ENCODE results near the gene ZGRF1. TPM values are rescaled to one million over a fixed set of nuclear protein-coding genes. Genes with fewer than 3 reads are reported as not detected.

The ZGRF1 gene
- total and polyA plus RNA-seq, 4 donors: 1.3 to 14.9 (median 4.6) TPM

DNA sequence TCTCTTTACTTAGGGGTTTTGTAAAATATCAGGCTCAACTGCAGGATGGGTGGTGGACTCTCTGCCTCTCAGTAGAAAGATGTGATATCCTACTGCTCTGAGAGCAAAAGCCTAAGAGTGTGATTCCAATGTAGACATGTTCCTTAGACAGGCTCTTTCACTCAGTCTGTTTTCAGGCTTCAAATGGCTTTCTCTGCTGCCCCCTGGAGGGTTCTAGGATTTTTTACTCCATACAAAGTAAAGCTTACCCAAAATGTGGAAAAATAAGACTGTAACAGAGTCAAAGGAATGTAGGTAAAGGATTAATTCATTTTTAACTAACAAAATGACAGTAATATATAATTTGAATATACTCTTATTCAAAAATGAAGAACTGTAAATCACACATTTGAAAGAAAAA, 32.1 kb downstream of the ZGRF1 start:
- peaks cover 0 to 4% (median under 1%) of the 10 kb centered on the region in 4 donors for H3K36me3 ChIP-seq (ENCODE audit: control insufficient read depth in 4 of 4, insufficient read depth in 4 of 4, low read length in 4 of 4)
- TF ChIP-seq CTCF (IDR thresholded peaks at IDR 0.05; ENCODE audit: control extremely low read depth, extremely low read depth): no peak
- DNase-seq (peak; percentile 37 to 73 (median 71)), ATAC-seq (ENCODE audit: insufficient read depth, low FRiP score) (no peak)
- H3K27ac ChIP-seq (ENCODE audit: low read depth in 1 of 2, low read length in 1 of 2): no peak overlapping the region
- no peak overlapping the region for H3K4me3 ChIP-seq
- no peaks in the 10 kb centered on the region for H3K27me3 ChIP-seq (ENCODE audit: control insufficient read depth in 3 of 3, insufficient read depth in 3 of 3, low read length in 2 of 3)
- H3K9ac ChIP-seq (ENCODE audit: insufficient read depth in 1 of 2, low read length in 2 of 2): no peak overlapping the region
- H3K4me1 ChIP-seq (ENCODE audit: control insufficient read depth in 5 of 5, insufficient read depth in 5 of 5, low read length in 5 of 5): no peaks in the 10 kb centered on the region
- no peaks in the 10 kb centered on the region for H3K9me3 ChIP-seq (ENCODE audit: control insufficient read depth in 4 of 4, insufficient read depth in 3 of 4, low read length in 3 of 4)

- Histone ChIP-seq H3K27me3 (ENCODE audit: control insufficient read depth in 3 of 3, insufficient read depth in 3 of 3, low read length in 2 of 3) (no peaks in the 10 kb centered on the region), H3K4me3 (no peak overlapping the region), H3K27ac (ENCODE audit: low read depth in 1 of 2, low read length in 1 of 2) (no peak overlapping the region), H3K4me1 (ENCODE audit: control insufficient read depth in 5 of 5, insufficient read depth in 5 of 5, low read length in 5 of 5) (no peaks in the 10 kb centered on the region), H3K9ac (ENCODE audit: insufficient read depth in 1 of 2, low read length in 2 of 2) (no peak overlapping the region), H3K36me3 (ENCODE audit: control insufficient read depth in 4 of 4, insufficient read depth in 4 of 4, low read length in 4 of 4) (peaks cover 0 to 2% (median 0%) of the 10 kb centered on the region in 4 donors), H3K9me3 (ENCODE audit: control insufficient read depth in 4 of 4, insufficient read depth in 3 of 4, low read length in 3 of 4) (no peaks in the 10 kb centered on the region)
- no peak for ATAC-seq (ENCODE audit: insufficient read depth, low FRiP score)
- no peak for TF ChIP-seq CTCF (IDR thresholded peaks at IDR 0.05; ENCODE audit: control extremely low read depth, extremely low read depth)
- whole genome bisulfite sequencing, 2 donors: 93 to 94% methylated on average over 1 of the region's 1 CpG
- DNase-seq: no peak
Observed at GRCh38 chr4:112594993-112595392, 41.7 kb downstream of the ZGRF1 start.

- Histone ChIP-seq H3K27ac (ENCODE audit: low read depth in 1 of 2, low read length in 1 of 2) (no peak overlapping the region), H3K9me3 (ENCODE audit: control insufficient read depth in 4 of 4, insufficient read depth in 3 of 4, low read length in 3 of 4) (no peaks in the 10 kb centered on the region), H3K9ac (ENCODE audit: insufficient read depth in 1 of 2, low read length in 2 of 2) (no peak overlapping the region), H3K4me1 (ENCODE audit: control insufficient read depth in 5 of 5, insufficient read depth in 5 of 5, low read length in 5 of 5) (no peaks in the 10 kb centered on the region), H3K36me3 (ENCODE audit: control insufficient read depth in 4 of 4, insufficient read depth in 4 of 4, low read length in 4 of 4) (peaks cover 0 to 2% (median 0%) of the 10 kb centered on the region in 4 donors), H3K4me3 (no peak overlapping the region), H3K27me3 (ENCODE audit: control insufficient read depth in 3 of 3, insufficient read depth in 3 of 3, low read length in 2 of 3) (no peaks in the 10 kb centered on the region)
- DNase-seq (no peak), ATAC-seq (ENCODE audit: insufficient read depth, low FRiP score) (no peak)
- TF ChIP-seq CTCF (IDR thresholded peaks at IDR 0.05; ENCODE audit: control extremely low read depth, extremely low read depth): no peak
- 88 to 96% methylated on average over 5 of the region's 5 CpGs for WGBS, 2 donors
Observed at GRCh38 chr4:112593438-112594133, 43.1 kb downstream of the ZGRF1 start.

DNA sequence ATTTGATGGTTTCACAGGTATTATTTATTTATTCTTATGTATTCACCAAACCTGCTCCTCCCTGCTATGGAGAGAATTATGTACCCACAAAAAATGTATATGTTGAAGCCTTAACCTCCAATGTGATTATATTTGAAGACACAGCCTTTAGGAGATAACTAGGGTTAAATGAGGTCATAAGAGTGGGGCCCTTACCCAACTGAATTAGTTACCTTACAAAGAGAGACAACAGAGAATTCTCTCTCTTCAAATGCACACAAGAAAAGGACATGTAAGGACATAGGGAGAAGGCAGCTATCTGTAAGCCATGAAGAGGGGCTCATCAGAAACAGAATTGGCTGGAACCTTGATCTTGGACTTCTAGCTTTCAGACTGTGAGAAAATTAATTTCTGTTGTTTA, 44.0 kb downstream of the ZGRF1 start:
- ATAC-seq (ENCODE audit: insufficient read depth, low FRiP score): no peak

More for the DNA sequence above, 44.0 kb downstream of the ZGRF1 start:
- no peak for TF ChIP-seq CTCF (IDR thresholded peaks at IDR 0.05; ENCODE audit: control extremely low read depth, extremely low read depth)
- Histone ChIP-seq H3K9ac (ENCODE audit: insufficient read depth in 1 of 2, low read length in 2 of 2) (no peak overlapping the region), H3K9me3 (ENCODE audit: control insufficient read depth in 4 of 4, insufficient read depth in 3 of 4, low read length in 3 of 4) (no peaks in the 10 kb centered on the region), H3K4me3 (no peak overlapping the region), H3K27ac (ENCODE audit: low read depth in 1 of 2, low read length in 1 of 2) (no peak overlapping the region), H3K27me3 (ENCODE audit: control insufficient read depth in 3 of 3, insufficient read depth in 3 of 3, low read length in 2 of 3) (no peaks in the 10 kb centered on the region), H3K36me3 (ENCODE audit: control insufficient read depth in 4 of 4, insufficient read depth in 4 of 4, low read length in 4 of 4) (peaks cover 0 to 2% (median 0%) of the 10 kb centered on the region in 4 donors), H3K4me1 (ENCODE audit: control insufficient read depth in 5 of 5, insufficient read depth in 5 of 5, low read length in 5 of 5) (no peaks in the 10 kb centered on the region)
- no peak for DNase-seq
